ENCODE results near the gene ADAM15.

The ADAM15 gene

DNA sequence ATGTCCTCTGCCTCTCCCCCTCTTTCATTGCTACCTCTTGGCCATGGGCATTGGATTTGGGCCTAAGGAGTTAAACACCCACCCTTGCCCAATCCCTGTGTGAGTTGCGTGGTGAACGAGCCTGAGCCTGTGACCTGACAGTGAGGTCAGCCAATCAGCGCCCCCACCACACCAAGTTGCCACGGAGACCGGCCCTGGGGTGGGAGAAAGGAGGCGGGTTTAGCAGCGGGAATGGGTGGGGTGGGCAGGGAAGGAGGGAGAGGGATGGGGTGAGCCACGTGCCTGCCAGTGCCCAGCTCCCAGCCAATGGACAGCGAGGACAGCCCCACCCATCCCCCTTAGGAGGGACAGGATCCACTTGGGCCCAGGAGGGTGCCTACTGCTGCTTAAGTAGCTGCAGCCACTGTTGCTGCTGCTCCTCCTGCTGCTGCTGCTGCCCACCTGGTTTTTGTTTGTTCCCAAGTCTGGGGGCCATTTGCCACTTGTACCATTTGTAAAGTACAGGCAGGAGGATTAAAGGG, 39.0 kb upstream of the ADAM15 start:
- H3K4me3 ChIP-seq (ENCODE audit: low read depth, low read length) = no peak overlapping the region
- H3K9ac ChIP-seq = no peak overlapping the region
- no peak overlapping the region for H3K4me2 ChIP-seq (ENCODE audit: low read length)
- H3K27me3 ChIP-seq (ENCODE audit: control insufficient read depth, insufficient read depth, low read length) = no peaks in the 10 kb centered on the region
- no peaks in the 10 kb centered on the region for H3K36me3 ChIP-seq (ENCODE audit: control insufficient read depth, insufficient read depth, low read length)
- H3K9me3 ChIP-seq (ENCODE audit: control insufficient read depth, low read length) = no peaks in the 10 kb centered on the region
- TF ChIP-seq, protein P1, sequence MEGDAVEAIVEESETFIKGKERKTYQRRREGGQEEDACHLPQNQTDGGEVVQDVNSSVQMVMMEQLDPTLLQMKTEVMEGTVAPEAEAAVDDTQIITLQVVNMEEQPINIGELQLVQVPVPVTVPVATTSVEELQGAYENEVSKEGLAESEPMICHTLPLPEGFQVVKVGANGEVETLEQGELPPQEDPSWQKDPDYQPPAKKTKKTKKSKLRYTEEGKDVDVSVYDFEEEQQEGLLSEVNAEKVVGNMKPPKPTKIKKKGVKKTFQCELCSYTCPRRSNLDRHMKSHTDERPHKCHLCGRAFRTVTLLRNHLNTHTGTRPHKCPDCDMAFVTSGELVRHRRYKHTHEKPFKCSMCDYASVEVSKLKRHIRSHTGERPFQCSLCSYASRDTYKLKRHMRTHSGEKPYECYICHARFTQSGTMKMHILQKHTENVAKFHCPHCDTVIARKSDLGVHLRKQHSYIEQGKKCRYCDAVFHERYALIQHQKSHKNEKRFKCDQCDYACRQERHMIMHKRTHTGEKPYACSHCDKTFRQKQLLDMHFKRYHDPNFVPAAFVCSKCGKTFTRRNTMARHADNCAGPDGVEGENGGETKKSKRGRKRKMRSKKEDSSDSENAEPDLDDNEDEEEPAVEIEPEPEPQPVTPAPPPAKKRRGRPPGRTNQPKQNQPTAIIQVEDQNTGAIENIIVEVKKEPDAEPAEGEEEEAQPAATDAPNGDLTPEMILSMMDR (IDR thresholded peaks at IDR 0.05) = no peak
- H3K79me2 ChIP-seq = peaks cover 5% of the 10 kb centered on the region
- H3K27ac ChIP-seq = peak overlapping the region; percentile 69
- no peak overlapping the region for H2AFZ ChIP-seq
- H3K4me1 ChIP-seq = peaks cover 17% of the 10 kb centered on the region

DNA sequence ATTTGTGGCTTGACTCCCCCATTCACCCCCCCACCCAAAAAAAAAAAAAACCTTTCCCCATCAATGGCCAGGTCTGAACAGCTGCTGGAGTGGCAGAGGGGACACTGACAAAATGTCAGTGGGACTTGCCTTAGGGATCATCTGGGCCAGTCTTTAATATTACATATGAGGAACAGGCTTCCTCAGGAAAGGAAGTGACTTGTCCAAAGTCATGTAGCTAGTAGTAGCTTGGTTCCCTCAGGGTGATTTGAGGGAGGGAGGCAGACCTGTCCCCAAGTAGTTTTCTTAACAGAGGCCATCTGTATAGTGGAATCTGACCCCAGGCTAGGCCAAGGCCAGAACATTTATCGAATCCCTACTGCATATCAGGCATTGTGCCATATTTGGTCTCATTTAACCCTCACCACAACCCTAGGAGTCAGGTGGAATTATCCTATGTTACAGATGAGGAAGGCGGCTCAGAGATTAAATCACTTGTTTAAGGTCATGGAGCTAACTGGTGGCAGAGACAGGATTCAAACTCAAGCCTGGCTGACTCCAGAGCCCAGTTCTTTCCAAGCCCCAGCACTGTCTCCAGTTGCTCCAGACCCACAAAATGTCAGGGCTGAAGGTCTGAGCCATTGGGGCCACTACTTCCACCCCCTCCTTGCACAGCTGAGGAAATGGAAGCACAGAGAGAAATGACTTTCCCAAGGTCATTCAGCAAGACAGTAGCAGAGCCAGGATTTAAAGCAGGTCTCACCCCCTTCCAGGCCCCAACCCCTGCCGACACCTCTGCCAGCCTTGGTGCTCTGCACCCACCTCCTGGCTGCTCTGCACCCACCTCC, 38.1 kb upstream of the ADAM15 start:
- TF ChIP-seq, protein P1 (IDR thresholded peaks at IDR 0.05) = no peak
- Histone ChIP-seq H3K4me1 (peaks cover 22% of the 10 kb centered on the region), H3K27me3 (ENCODE audit: control insufficient read depth, insufficient read depth, low read length) (no peaks in the 10 kb centered on the region), H3K79me2 (no peaks in the 10 kb centered on the region), H2AFZ (no peak overlapping the region), H3K9me3 (ENCODE audit: control insufficient read depth, low read length) (no peaks in the 10 kb centered on the region), H3K9ac (no peak overlapping the region), H3K27ac (peak overlapping the region; percentile 69), H3K36me3 (ENCODE audit: control insufficient read depth, insufficient read depth, low read length) (no peaks in the 10 kb centered on the region), H3K4me2 (ENCODE audit: low read length) (peak overlapping the region; percentile 2), H3K4me3 (ENCODE audit: low read depth, low read length) (no peak overlapping the region)

DNA sequence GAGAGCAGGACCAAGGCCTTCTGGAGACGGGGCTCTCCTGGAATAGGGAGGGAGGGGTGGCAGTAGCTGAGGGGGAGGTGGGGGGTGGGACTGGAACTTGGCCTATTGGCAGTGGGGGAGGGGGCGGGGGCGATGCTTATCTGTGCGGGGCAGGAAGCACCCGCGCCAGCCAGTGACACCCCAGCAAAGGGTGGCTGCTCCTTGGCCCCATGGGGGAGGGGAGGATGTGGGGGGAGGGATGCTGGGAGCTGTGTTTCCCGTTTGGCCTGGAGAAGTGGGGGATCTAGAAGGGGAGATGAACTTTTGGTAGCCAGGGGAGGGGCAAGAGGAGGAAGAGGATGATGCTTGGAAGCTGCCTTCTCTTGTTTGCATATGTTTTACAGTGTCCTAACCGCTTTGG, 37.5 kb upstream of the ADAM15 start:
- Histone ChIP-seq H3K4me2 (ENCODE audit: low read length) (no peak overlapping the region), H3K79me2 (no peaks in the 10 kb centered on the region), H3K9ac (no peak overlapping the region), H2AFZ (no peak overlapping the region), H3K27ac (peak overlapping the region; percentile 69), H3K36me3 (ENCODE audit: control insufficient read depth, insufficient read depth, low read length) (no peaks in the 10 kb centered on the region), H3K4me3 (ENCODE audit: low read depth, low read length) (no peak overlapping the region), H3K4me1 (peaks cover 20% of the 10 kb centered on the region), H3K9me3 (ENCODE audit: control insufficient read depth, low read length) (no peaks in the 10 kb centered on the region), H3K27me3 (ENCODE audit: control insufficient read depth, insufficient read depth, low read length) (no peaks in the 10 kb centered on the region)
- TF ChIP-seq, protein P1 (IDR thresholded peaks at IDR 0.05) = no peak

DNA sequence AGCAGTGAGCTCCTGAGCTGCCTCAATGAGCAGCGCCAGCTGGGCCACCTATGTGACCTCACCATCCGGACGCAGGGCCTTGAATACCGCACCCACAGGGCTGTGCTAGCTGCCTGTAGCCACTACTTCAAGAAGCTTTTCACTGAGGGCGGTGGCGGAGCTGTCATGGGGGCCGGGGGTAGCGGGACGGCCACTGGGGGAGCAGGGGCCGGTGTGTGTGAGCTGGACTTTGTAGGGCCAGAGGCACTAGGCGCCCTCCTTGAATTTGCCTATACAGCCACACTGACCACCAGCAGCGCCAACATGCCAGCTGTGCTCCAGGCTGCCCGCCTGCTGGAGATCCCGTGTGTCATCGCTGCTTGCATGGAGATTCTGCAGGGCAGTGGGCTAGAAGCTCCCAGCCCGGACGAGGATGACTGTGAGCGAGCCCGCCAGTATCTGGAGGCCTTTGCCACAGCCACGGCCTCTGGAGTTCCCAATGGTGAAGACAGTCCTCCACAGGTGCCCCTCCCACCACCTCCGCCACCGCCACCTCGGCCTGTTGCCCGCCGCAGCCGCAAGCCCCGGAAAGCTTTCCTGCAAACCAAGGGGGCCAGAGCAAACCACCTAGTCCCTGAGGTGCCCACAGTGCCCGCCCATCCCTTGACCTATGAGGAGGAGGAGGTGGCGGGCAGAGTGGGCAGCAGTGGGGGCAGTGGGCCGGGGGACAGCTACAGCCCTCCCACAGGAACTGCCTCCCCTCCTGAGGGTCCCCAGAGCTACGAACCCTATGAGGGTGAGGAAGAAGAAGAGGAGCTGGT, 36.2 kb upstream of the ADAM15 start:
- Histone ChIP-seq H3K36me3 (ENCODE audit: control insufficient read depth, insufficient read depth, low read length) (no peaks in the 10 kb centered on the region), H3K9me3 (ENCODE audit: control insufficient read depth, low read length) (no peaks in the 10 kb centered on the region), H3K4me2 (ENCODE audit: low read length) (no peak overlapping the region), H3K4me1 (peaks cover 23% of the 10 kb centered on the region), H3K4me3 (ENCODE audit: low read depth, low read length) (no peak overlapping the region), H2AFZ (no peak overlapping the region), H3K9ac (no peak overlapping the region), H3K27ac (no peak overlapping the region), H3K79me2 (no peaks in the 10 kb centered on the region), H3K27me3 (ENCODE audit: control insufficient read depth, insufficient read depth, low read length) (no peaks in the 10 kb centered on the region)
- TF ChIP-seq, protein P1 (IDR thresholded peaks at IDR 0.05) = no peak
